GM18498 (cell line): ENCODE results near the gene SDC3.

Experiments used
- ATAC-seq: cut with Tn5 transposase; IDR thresholded peaks from one replicate; pipeline ENCODE4 v1.9.1; 2021; ENCODE audit warnings: mild to moderate bottlenecking, moderate library complexity; ENCODE audit not compliant: unreplicated experiment

The SDC3 gene

GRCh38 chr1:30855686-30856259, 52.8 kb downstream of the SDC3 start:
- ATAC-seq = no peak

- ATAC-seq = no peak
Measured at GRCh38 chr1:30853350-30853749, 55.2 kb downstream of the SDC3 start.

DNA sequence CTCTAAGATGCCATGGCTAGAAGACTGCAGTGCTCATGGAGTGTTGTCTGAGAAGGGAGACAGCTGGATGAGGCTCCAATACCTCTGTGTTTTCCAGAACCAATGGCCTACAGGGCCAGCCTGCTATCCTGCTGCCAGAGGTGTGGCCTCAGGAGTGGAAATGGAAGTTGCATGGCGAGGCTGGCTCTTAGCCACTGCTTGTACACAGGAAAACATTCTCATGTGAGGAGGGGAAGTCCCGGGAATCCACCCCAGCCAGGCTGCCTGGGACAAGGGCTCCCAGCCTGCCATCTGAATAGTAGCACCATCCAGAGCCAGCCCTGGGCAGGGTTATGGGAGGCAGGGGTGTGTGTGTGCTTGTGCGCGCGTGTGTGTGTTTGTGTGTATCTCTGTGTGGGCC, 56.5 kb downstream of the SDC3 start:
- no peak for ATAC-seq

- ATAC-seq = no peak
Measured at GRCh38 chr1:30851286-30851685, 57.3 kb downstream of the SDC3 start.

- ATAC-seq = no peak
Measured at GRCh38 chr1:30850607-30851006, 58.0 kb downstream of the SDC3 start.

DNA sequence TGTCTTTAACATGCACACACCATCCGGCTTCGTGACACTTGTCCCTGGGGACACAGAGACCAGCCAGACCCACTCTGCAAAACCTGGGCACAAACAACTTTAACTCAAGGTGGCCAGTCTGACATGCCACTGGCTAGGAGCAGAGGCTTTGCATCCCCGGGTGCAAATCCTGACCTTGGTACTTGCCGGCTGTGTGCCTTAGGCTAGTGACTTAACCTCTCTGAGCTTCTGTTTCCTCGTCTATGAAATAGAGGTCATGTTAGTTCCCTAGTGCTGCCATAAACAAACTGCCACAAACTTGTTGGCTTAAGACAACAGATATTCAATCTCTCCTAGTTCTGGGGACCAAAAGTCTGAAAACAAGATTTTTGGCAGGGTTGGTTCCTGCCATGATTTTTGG, 60.4 kb downstream of the SDC3 start:
- ATAC-seq = no peak

DNA sequence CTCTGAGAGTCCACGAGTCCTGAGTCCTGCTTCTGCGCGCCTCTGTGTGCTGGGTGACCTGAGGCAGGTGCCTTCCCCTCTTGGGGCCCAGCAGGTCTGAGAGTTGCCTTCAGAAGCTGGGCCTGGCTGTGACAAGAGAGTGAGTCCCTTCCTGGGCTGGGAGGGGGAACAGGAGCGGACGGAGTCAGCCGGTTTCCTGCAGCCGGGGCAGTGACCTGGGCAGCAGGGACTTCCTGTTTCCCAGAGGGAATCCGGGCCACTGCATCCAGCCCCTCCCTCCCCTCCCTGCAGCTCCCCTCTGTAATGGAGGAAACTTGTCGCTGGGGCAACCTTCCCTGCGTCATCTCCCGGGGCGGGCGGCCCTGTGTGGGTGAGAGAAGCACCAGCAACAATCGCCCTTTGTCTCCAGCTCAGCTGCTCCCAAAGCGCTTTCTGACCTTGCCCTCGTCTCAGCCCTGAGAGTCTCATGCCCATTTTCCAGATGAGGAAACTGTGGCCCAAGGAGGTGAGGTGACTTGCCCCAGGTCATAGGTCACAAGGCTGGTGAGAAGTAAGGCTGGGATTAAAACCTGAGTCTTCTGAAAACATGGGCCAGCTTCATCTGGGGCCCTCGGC, 61.1 kb downstream of the SDC3 start:
- ATAC-seq = no peak

DNA sequence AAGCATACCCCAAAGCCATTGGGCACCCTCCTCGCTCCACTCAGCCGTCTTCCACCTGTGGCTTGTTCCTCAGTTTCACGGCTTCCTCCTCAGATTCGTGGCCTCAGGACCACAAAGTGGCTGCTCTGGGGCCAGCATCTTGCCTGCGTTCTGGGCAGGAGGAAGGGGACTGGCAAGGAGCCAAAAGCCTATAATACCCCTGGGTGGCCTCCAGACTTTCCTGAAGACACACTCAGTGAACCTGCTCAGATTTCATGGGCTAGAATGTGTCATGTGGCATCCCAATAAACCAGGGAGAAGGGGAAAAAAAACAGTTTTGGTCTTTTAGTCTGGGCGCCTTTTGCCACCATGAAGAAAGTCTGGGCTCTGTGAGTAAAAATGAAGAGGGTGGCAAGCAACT, 62.0 kb downstream of the SDC3 start:
- ATAC-seq = no peak

DNA sequence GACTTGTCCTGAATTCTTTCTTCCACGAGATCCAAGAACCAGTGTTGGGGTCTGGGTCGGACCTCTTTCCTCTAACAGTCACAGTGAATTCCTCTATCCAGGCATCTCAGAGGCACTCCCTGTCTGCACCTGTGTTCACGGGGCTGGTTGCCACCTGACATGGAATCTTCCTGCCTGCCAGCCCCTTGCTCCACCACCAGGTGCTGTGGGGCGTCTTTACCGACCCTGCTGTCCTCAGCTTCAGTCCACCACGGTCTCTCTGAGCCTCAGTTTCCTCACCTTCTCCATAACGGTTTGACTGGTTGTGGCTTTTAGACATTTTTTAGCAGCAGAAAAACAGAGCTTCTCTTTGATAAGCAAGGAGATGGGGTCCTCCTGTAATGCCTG, 62.7 kb downstream of the SDC3 start:
- ATAC-seq = no peak

DNA sequence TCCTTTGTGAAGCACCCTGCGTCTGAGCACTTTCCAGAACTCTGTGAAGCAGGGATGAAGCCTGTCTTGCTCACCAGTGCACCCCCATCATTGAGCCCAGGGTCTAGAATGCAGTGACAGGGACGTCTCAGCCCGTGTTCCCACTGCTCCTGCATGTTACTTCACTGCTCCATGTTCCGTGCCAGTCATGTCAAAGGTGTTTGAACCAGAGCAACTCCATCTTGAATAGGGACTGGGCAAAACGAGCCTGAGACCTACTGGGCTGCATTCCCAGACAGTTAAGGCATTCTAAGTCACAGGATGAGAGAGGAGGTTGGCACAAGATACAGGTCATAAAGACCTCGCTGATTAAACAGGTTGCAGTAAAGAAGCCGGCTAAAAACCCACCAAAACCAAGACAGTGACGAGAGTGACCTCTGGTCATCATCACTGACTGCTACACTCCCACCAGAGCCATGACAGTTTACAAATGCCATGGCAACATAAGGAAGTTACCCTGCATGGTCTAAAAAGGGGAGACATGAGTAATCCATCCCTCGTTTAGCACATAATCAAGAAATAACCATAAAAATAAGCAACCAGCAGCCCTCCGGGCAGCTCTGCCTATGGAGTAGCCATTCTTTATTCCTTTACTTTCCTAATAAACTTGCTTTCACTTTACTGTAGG, 63.2 kb downstream of the SDC3 start:
- no peak for ATAC-seq

GRCh38 chr1:30844631-30845030, 63.9 kb downstream of the SDC3 start:
- no peak for ATAC-seq

DNA sequence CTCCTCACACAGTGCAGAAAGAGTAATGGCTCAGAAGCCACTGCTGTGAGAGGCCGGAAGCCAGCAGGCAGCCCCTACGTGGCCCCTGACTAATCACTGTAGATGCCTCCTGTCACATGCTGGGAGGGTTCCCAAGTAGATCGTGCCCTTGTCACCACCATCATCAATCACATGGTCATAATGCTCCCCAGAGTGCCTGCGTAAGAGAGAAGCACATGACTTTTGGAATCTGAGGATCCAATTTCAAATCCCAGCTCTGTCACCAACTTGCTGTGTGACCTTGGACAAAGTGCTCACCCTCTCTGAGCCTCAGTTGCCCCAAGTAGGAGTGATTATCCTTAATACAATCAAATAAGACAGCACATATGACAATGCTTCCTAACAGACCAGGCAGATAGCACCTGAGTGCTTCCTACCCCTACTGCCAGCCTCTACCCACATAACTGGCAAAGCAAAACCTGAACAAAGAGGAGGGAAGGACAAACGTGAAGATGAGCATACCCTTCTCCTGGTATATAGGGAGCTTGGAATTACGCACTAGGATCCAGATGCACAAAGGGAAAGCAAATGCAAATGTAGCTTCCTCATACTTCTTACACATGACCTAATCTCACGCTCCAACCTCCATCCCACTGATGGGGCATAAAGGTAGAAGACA, 65.7 kb downstream of the SDC3 start:
- ATAC-seq = no peak

- no peak for ATAC-seq
Measured at GRCh38 chr1:30840904-30841598, 67.5 kb downstream of the SDC3 start.

GRCh38 chr1:30839827-30840359, 68.7 kb downstream of the SDC3 start:
- ATAC-seq = no peak

DNA sequence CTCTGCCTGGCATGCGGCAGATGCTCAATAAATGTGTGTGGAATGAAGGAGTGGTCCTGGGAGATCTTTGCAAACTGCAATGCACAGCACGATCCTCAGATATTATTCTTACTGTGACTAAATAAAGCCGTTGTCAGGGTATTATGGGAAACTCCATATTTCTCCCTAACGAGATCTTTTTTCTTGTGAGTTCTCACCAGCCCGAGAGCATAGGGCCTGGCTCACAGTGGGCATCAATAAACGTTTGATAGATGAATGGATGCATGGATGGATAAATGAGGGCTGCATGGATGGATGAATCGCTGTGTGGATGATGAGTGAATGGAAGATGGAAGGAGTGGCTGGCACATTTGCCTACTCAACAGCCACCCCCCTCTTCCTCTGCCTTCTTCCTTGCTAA, 69.6 kb downstream of the SDC3 start:
- no peak for ATAC-seq

DNA sequence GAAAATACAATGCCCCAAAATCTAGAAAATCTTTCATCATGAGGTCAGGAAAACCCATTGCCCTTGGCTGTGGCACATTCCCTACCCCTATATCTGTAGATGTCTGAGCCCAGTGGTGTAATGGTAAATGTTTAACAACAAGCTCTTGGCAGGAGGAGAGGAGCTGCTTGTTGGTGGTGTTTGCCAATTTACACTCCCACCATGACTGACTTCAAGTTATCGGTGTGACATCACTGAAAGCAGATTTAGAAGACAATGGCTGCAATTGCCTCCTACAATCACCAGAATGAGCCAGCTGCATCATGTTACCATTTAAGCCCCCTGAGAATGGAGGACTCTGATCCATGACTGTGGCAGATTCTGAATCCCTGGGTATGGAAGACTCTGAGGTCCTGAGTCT, 70.9 kb downstream of the SDC3 start:
- ATAC-seq = no peak

GRCh38 chr1:30834253-30834652, 74.3 kb downstream of the SDC3 start:
- ATAC-seq = no peak

GRCh38 chr1:30830537-30830936, 78.0 kb downstream of the SDC3 start:
- ATAC-seq = no peak

DNA sequence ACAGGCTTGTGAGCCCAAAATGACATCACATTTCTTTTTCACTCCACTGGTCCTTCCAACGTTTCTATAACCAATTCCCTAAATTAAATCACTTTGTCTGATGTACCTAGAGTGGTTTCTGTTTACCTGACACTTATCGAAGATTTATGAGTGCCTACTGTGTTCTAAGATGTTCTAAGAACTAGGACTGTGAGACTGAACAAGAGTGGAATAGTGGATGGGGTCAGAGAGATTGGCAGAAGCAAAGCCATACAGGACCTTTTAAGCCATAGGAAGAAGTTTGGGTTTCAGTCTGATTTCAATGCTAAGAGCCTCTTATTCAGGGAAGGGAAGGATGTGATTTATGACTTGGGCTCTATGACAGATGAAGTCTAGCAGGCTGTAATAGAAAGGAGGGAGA, 78.7 kb downstream of the SDC3 start:
- ATAC-seq = no peak

DNA sequence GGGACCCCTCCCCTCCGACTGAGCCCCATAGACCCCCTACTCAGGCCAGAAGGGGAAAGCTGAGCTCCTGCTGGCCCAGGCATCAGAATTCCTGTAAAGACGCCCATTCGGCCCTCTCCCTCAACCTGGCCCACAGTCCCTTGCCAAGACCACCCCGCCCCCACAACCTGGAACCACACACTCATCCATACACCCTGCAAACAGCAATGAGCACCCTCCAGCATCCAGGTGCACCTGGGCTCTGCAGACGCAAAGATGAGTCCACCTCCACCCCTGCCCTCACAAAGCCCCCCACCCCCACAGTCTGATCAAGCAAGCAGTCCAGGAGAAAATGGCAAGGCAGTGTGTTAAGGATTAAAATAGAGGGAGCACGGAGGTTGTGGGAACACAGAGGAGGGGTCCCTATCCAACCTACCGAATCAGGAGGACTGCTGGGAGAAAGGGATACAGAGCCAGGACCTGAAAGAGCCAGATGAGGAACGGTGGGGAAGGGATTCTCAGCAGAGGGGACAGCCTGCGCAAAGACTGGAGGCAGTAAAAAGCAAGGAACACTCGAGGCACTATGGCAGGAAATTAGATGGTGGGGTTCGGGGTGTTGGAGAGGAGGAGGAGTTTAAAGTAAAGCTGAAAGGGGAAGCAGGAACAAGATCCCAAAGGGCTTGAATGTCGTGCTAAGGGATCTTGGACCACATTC, 83.7 kb downstream of the SDC3 start:
- ATAC-seq = no peak
